ENCODE measurements around the gene ZNF557. TPM values are rescaled to one million over a fixed set of nuclear protein-coding genes. Genes with fewer than 3 reads are reported as not detected.

ZNF557 gene
- total RNA-seq, 2 donors from 2014 or later = 8.3 to 9.8 TPM

DNA sequence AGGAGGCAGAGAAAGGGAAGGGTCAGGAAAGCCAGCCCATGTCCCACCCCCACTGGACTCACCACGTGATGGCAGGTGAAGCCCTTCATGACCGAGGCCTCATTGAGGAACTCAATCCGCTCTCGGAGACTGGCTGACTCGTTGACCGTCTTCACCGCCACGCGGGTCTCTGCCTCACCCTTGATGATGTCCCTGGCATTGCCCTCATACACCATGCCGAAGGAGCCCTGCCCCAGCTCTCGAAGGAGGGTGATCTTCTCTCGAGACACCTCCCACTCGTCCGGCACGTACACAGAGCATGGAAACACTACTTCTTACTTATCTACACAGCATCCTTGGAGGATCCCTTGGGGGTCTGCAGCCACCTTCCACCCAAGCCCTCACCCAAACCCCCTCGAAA is 55.7 kb downstream of the ZNF557 start:
- H3K4me1 Mint-ChIP-seq = no peaks in the 10 kb centered on the region
- Histone ChIP-seq H3K27me3 (ENCODE audit: control insufficient read depth, insufficient read depth, low read length, poor library complexity, severe bottlenecking) (no peaks in the 10 kb centered on the region), H3K36me3 (ENCODE audit: control insufficient read depth, insufficient read depth, low read length) (peaks cover 33% of the 10 kb centered on the region), H3K4me1 (ENCODE audit: control insufficient read depth, insufficient read depth, low read length) (no peaks in the 10 kb centered on the region), H3K9me3 (ENCODE audit: control insufficient read depth, low read length) (peaks cover 19% of the 10 kb centered on the region), H3K9ac (ENCODE audit: extremely low read depth, low read length, poor library complexity, severe bottlenecking) (no peak overlapping the region), H3K27ac (ENCODE audit: low read depth, low read length) (no peak overlapping the region), H3K4me3 (ENCODE audit: low read length) (no peak overlapping the region)
- H3K9me3 Mint-ChIP-seq = peaks cover 30% of the 10 kb centered on the region
- TF ChIP-seq, protein P1, sequence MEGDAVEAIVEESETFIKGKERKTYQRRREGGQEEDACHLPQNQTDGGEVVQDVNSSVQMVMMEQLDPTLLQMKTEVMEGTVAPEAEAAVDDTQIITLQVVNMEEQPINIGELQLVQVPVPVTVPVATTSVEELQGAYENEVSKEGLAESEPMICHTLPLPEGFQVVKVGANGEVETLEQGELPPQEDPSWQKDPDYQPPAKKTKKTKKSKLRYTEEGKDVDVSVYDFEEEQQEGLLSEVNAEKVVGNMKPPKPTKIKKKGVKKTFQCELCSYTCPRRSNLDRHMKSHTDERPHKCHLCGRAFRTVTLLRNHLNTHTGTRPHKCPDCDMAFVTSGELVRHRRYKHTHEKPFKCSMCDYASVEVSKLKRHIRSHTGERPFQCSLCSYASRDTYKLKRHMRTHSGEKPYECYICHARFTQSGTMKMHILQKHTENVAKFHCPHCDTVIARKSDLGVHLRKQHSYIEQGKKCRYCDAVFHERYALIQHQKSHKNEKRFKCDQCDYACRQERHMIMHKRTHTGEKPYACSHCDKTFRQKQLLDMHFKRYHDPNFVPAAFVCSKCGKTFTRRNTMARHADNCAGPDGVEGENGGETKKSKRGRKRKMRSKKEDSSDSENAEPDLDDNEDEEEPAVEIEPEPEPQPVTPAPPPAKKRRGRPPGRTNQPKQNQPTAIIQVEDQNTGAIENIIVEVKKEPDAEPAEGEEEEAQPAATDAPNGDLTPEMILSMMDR (conservative IDR thresholded peaks at IDR 0.05) = no peak
- no peak overlapping the region for H3K27ac Mint-ChIP-seq
- 94 to 96% methylated on average over 8 to 16 of the region's 16 CpGs for WGBS, 2 experiments (ENCODE audit: insufficient coverage in 1 of 2, insufficient read length in 1 of 2)
- H3K4me3 Mint-ChIP-seq = no peak overlapping the region
- no peak for DNase-seq
- H3K36me3 Mint-ChIP-seq (ENCODE audit: low read depth) = peaks cover 71% of the 10 kb centered on the region
- no peaks in the 10 kb centered on the region for H3K27me3 Mint-ChIP-seq (ENCODE audit: insufficient read depth)

DNA sequence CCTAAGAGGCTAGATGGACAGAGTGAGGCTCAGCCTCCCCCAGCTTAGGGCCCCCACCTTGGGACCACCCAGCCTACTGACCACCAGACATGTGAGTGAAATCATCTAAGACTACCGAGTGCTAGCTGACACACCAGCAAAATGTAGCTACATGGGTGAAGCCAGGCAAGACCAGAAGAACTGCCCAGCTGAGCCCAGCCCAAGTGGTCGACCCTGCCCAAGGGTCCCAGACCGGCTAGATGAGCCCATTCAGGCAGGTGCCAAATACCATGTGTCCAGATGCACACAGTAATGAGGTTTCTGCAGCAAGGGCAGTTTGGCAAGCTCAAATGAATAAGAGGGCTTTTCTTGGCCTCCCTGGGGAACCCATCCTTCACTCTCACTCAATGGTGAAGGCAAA is 56.6 kb downstream of the ZNF557 start:
- H3K27me3 ChIP-seq (ENCODE audit: control insufficient read depth, insufficient read depth, low read length, poor library complexity, severe bottlenecking) = no peaks in the 10 kb centered on the region
- H3K9me3 ChIP-seq (ENCODE audit: control insufficient read depth, low read length) = peaks cover 19% of the 10 kb centered on the region
- Mint-ChIP-seq H3K4me3 (no peak overlapping the region), H3K27ac (no peak overlapping the region), H3K36me3 (ENCODE audit: low read depth) (peaks cover 72% of the 10 kb centered on the region), H3K4me1 (no peaks in the 10 kb centered on the region), H3K9me3 (peaks cover 33% of the 10 kb centered on the region), H3K27me3 (ENCODE audit: insufficient read depth) (no peaks in the 10 kb centered on the region)
- DNase-seq = no peak
- H3K36me3 ChIP-seq (ENCODE audit: control insufficient read depth, insufficient read depth, low read length) = peaks cover 37% of the 10 kb centered on the region
- H3K27ac ChIP-seq (ENCODE audit: low read depth, low read length) = no peak overlapping the region
- 88 to 96% methylated on average over 3 of the region's 3 CpGs for WGBS, 2 experiments (ENCODE audit: insufficient coverage in 1 of 2, insufficient read length in 1 of 2)
- H3K4me3 ChIP-seq (ENCODE audit: low read length) = no peak overlapping the region
- H3K4me1 ChIP-seq (ENCODE audit: control insufficient read depth, insufficient read depth, low read length) = no peaks in the 10 kb centered on the region
- TF ChIP-seq, protein P1 (conservative IDR thresholded peaks at IDR 0.05) = no peak
- H3K9ac ChIP-seq (ENCODE audit: extremely low read depth, low read length, poor library complexity, severe bottlenecking) = no peak overlapping the region

DNA sequence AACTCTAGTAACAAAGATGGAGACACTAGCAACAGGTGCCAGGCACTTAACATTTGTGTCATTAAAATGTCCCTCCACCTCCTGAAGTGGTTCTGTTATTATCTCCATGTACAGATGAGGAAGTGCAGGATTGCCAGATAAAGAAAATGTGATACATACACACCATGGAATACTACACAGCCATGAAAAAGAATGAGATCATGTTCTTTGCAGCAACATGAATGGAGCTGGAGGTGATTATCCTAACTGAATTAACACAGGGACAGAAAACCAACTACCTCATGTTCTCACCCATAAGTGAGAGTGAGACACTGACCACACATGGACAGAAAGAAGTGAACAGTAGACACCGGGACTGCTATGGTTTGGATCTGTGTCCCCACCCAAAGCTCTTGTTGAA is 60.5 kb downstream of the ZNF557 start:
- H3K27me3 ChIP-seq (ENCODE audit: control insufficient read depth, insufficient read depth, low read length, poor library complexity, severe bottlenecking) = no peaks in the 10 kb centered on the region
- H3K9ac ChIP-seq (ENCODE audit: extremely low read depth, low read length, poor library complexity, severe bottlenecking) = no peak overlapping the region
- Mint-ChIP-seq H3K4me1 (no peaks in the 10 kb centered on the region), H3K4me3 (no peak overlapping the region), H3K27ac (no peak overlapping the region), H3K27me3 (ENCODE audit: insufficient read depth) (no peaks in the 10 kb centered on the region), H3K36me3 (ENCODE audit: low read depth) (peaks cover 59% of the 10 kb centered on the region), H3K9me3 (peaks cover 29% of the 10 kb centered on the region)
- H3K27ac ChIP-seq (ENCODE audit: low read depth, low read length) = no peak overlapping the region
- peaks cover 32% of the 10 kb centered on the region for H3K36me3 ChIP-seq (ENCODE audit: control insufficient read depth, insufficient read depth, low read length)
- TF ChIP-seq, protein P1 (conservative IDR thresholded peaks at IDR 0.05) = no peak
- DNase-seq = no peak
- H3K9me3 ChIP-seq (ENCODE audit: control insufficient read depth, low read length) = peaks cover 19% of the 10 kb centered on the region
- 80 to 100% methylated on average over 1 of the region's 1 CpG for WGBS, 2 experiments (ENCODE audit: insufficient coverage in 1 of 2, insufficient read length in 1 of 2)
- H3K4me3 ChIP-seq (ENCODE audit: low read length) = no peak overlapping the region
- no peaks in the 10 kb centered on the region for H3K4me1 ChIP-seq (ENCODE audit: control insufficient read depth, insufficient read depth, low read length)
